Measurements from ENCODE around the gene INPP5J.

The INPP5J gene

GRCh38 chr22:31150615-31151014, 27.8 kb downstream of the INPP5J start:
- Histone ChIP-seq H3K4me3 (ENCODE audit: low read depth, low read length) (no peak overlapping the region), H3K27ac (ENCODE audit: extremely low read depth, low read depth, low read length) (no peak overlapping the region), H3K9me3 (ENCODE audit: control insufficient read depth, insufficient read depth, low read depth, low read length) (no peaks in the 10 kb centered on the region), H3K4me1 (ENCODE audit: control insufficient read depth, insufficient read depth, low read length) (no peaks in the 10 kb centered on the region), H3K36me3 (ENCODE audit: control insufficient read depth in 2 of 2, insufficient read depth in 1 of 2, low read length in 2 of 2) (no peaks in the 10 kb centered on the region)
- CTCF ChIA-PET: interaction anchor here (0.7 to 3.5 kb wide), 9 partner anchors 11 to 516 kb away, joined by 3 to 28 read pairs (median 6); partner anchors contain the start of genes INPP5J, SELENOM and SLC35E4
- POLR2A ChIA-PET: interaction anchor here (1.0 kb wide), 1 partner anchor 9 kb away, joined by 3 read pairs; the partner anchor contains the start of gene RNF185
- TF ChIP-seq CTCF (tag by site-specific recombination; IDR thresholded peaks at IDR 0.05) (peak; percentile 16; the same call in 1 of the 2 replicates), ATF2 (tag by site-specific recombination; IDR thresholded peaks at IDR 0.05; ENCODE audit: low read depth) (no peak)

GRCh38 chr22:31151872-31152271, 29.1 kb downstream of the INPP5J start:
- no peaks in the 10 kb centered on the region for H3K4me1 ChIP-seq (ENCODE audit: control insufficient read depth, insufficient read depth, low read length)
- POLR2A ChIA-PET: no interaction called here
- TF ChIP-seq HOXA7 (CRISPR knock-in tag; IDR thresholded peaks at IDR 0.05; ENCODE audit: borderline replicate concordance): no peak
- no peak for TF ChIP-seq ZNF692 (tag by site-specific recombination; IDR thresholded peaks at IDR 0.05)
- no peak for TF ChIP-seq ZNF610 (tag by site-specific recombination; IDR thresholded peaks at IDR 0.05; ENCODE audit: borderline replicate concordance)
- no peak for TF ChIP-seq ZNF544 (tag by site-specific recombination; IDR thresholded peaks at IDR 0.05)
- TF ChIP-seq ZNF704 (tag by site-specific recombination; IDR thresholded peaks at IDR 0.05): no peak
- TF ChIP-seq ZFP37 (tag by site-specific recombination; IDR thresholded peaks at IDR 0.05): no peak
- no peak for TF ChIP-seq HOXD13 (CRISPR knock-in tag; IDR thresholded peaks at IDR 0.05; ENCODE audit: borderline replicate concordance)
- TF ChIP-seq ZNF26 (tag by site-specific recombination; IDR thresholded peaks at IDR 0.05): no peak
- TF ChIP-seq ZNF658 (tag by site-specific recombination; IDR thresholded peaks at IDR 0.05): no peak
- no peak for TF ChIP-seq AEBP2 (tag by site-specific recombination; IDR thresholded peaks at IDR 0.05; ENCODE audit: borderline replicate concordance)
- TF ChIP-seq ZNF23 (tag by site-specific recombination; IDR thresholded peaks at IDR 0.05; ENCODE audit: borderline replicate concordance): no peak
- no peak for TF ChIP-seq ZNF221 (tag by site-specific recombination; IDR thresholded peaks at IDR 0.05; ENCODE audit: borderline replicate concordance)
- no peak for TF ChIP-seq ZBTB7A (tag by site-specific recombination; IDR thresholded peaks at IDR 0.05; ENCODE audit: low read depth)
- no peak for TF ChIP-seq ZNF274 (IDR thresholded peaks at IDR 0.05; ENCODE audit: low read length)
- TF ChIP-seq ZNF274 (tag by site-specific recombination; IDR thresholded peaks at IDR 0.05; ENCODE audit: borderline replicate concordance): no peak
- no peak for TF ChIP-seq ZNF350 (tag by site-specific recombination; IDR thresholded peaks at IDR 0.05)
- no peak for TF ChIP-seq TCF7L2 (IDR thresholded peaks at IDR 0.05; ENCODE audit: borderline replicate concordance, low read depth, low read length)
- TF ChIP-seq ZNF555 (tag by site-specific recombination; conservative IDR thresholded peaks at IDR 0.05): no peak
- no peak for TF ChIP-seq ZNF639 (tag by site-specific recombination; IDR thresholded peaks at IDR 0.05)
- no peaks in the 10 kb centered on the region for H3K36me3 ChIP-seq (ENCODE audit: control insufficient read depth in 2 of 2, insufficient read depth in 1 of 2, low read length in 2 of 2)
- no peak overlapping the region for H3K4me3 ChIP-seq (ENCODE audit: low read depth, low read length)
- H3K9me3 ChIP-seq (ENCODE audit: control insufficient read depth, insufficient read depth, low read depth, low read length): no peaks in the 10 kb centered on the region
- CTCF ChIA-PET: interaction anchor here (0.6 to 3.1 kb wide), 10 partner anchors 10 to 522 kb away, joined by 3 to 17 read pairs (median 4); partner anchors contain the start of gene SELENOM
- no peak overlapping the region for H3K27ac ChIP-seq (ENCODE audit: extremely low read depth, low read depth, low read length)

Measured in HEK293 (cell line).